Vagina (tissue), 2 donors: ENCODE measurements around the gene HMCN2. TPM values are rescaled to one million over a fixed set of nuclear protein-coding genes. Genes with fewer than 3 reads are reported as not detected.

Experiments
- DNase-seq, 2 donors: peaks; one replicate each; pipeline ENCODE4 v3.0.0-alpha.2; 2017; ENCODE audit errors: extremely low spot score in 2 of 2
- H3K27ac ChIP-seq: fragments of 200-600 bp; sonication (generic); one replicate; pipeline ENCODE4 v1.5.1; 2019
- H3K27me3 ChIP-seq: fragments of 200-600 bp; sonication (generic); one replicate; pipeline ENCODE4 v1.5.1; 2019
- H3K36me3 ChIP-seq, 2 donors: fragments of 200-600 bp; sonication (generic); one replicate each; pipeline ENCODE4 v1.5.1; 2017 to 2019
- H3K4me1 ChIP-seq: fragments of 200-600 bp; sonication (generic); one replicate; pipeline ENCODE4 v1.5.1; 2019
- H3K4me3 ChIP-seq, 2 donors: fragments of 200-600 bp; sonication (generic); 1 replicate in 1 of 2; 2 replicates in 1 of 2; pipeline ENCODE4 v1.5.1; 2016 to 2019
- H3K9me3 ChIP-seq: fragments of 200-600 bp; sonication (generic); one replicate; pipeline ENCODE4 v1.5.1; 2019
- CTCF ChIP-seq, 3 experiments: fragments of 450-650 bp in 2 of 3; fragments of 200-600 bp in 1 of 3; sonication (generic) in 1 of 3; IDR thresholded peaks; one replicate each; pipeline ENCODE4 v1.5.1; 2017 to 2019; ENCODE audit warnings: antibody characterized with exemption in 3 of 3, mild to moderate bottlenecking in 2 of 3, moderate library complexity in 2 of 3
- POLR2A ChIP-seq, 2 donors: fragments of 450-650 bp; IDR thresholded peaks; one replicate each; pipeline ENCODE4 v1.6.1; 2017; ENCODE audit warnings: antibody characterized with exemption in 2 of 2, mild to moderate bottlenecking in 2 of 2, moderate library complexity in 2 of 2
- POLR2AphosphoS5 ChIP-seq, 2 donors: sonication (generic); formaldehyde crosslinking; IDR thresholded peaks; one replicate each; pipeline ENCODE4 v1.9.0; 2017; ENCODE audit warnings: antibody characterized with exemption in 2 of 2, mild to moderate bottlenecking in 2 of 2, low read depth in 1 of 2; ENCODE audit not compliant: insufficient read depth in 1 of 2
- intact Hi-C: fragments of 100-400 bp; cut with DNase I; formaldehyde crosslinking; loops from one replicate; pipeline ENCODE4 v1.15.1; 2023
- total RNA-seq: library from RNA; depleted of rRNA; stranded (reverse); fragments of >200 nt; gene quantifications from one replicate; pipeline ENCODE4 v1.2.3, GENCODE V29; 2016

Gene HMCN2
- total RNA-seq, result 5.2 TPM

- Histone ChIP-seq H3K4me1 (peaks cover 19% of the 10 kb centered on the region), H3K4me3 (peak within 1 kb of the TSS; percentile 39 to 41)
- intact Hi-C loops, result no loop called here
Measured at GRCh38 chr9:130265431-130266235, at the start of gene HMCN2. Gene HMCN2, plus strand, starts transcription at chr9:130265760. Its CDS starts 119 bp downstream, at chr9:130265879.

GRCh38 chr9:130217838-130218237, 47.7 kb upstream of the HMCN2 start:
- no peak for DNase-seq
- H3K27ac ChIP-seq, result no peak overlapping the region
- H3K4me1 ChIP-seq, result peaks cover 37% of the 10 kb centered on the region

More at GRCh38 chr9:130265431-130266235, at the start of gene HMCN2:
- H3K27me3 ChIP-seq, result no peaks in the 10 kb centered on the region
- H3K36me3 ChIP-seq, result no peaks in the 10 kb centered on the region
- peak in 1 of 2 donors; percentile 84 for DNase-seq
- peak within 1 kb of the TSS; percentile 13 for H3K27ac ChIP-seq
- TF ChIP-seq POLR2AphosphoS5 (IDR thresholded peaks at IDR 0.05; ENCODE audit: insufficient read depth in 1 of 2, low read depth in 1 of 2), result no peak
- no peak for TF ChIP-seq CTCF (IDR thresholded peaks at IDR 0.05)
- TF ChIP-seq POLR2A (IDR thresholded peaks at IDR 0.05), result no peak
- no peaks in the 10 kb centered on the region for H3K9me3 ChIP-seq

GRCh38 chr9:130219661-130220096, 45.9 kb upstream of the HMCN2 start:
- TF ChIP-seq POLR2AphosphoS5 (IDR thresholded peaks at IDR 0.05; ENCODE audit: insufficient read depth in 1 of 2, low read depth in 1 of 2) (peak in 1 of 2 donors; percentile 5), POLR2A (IDR thresholded peaks at IDR 0.05) (no peak)
- H3K27ac ChIP-seq, result peak overlapping the region; percentile 42
- peaks cover 0 to 4% of the 10 kb centered on the region in 2 donors for H3K36me3 ChIP-seq
- H3K4me3 ChIP-seq, result no peak overlapping the region
- no peak for DNase-seq
- H3K27me3 ChIP-seq, result no peaks in the 10 kb centered on the region
- H3K4me1 ChIP-seq, result peaks cover 23% of the 10 kb centered on the region
- intact Hi-C loops, result no loop called here
- H3K9me3 ChIP-seq, result no peaks in the 10 kb centered on the region

More at GRCh38 chr9:130217838-130218237, 47.7 kb upstream of the HMCN2 start:
- Histone ChIP-seq H3K4me3 (no peak overlapping the region), H3K36me3 (no peaks in the 10 kb centered on the region), H3K9me3 (no peaks in the 10 kb centered on the region), H3K27me3 (no peaks in the 10 kb centered on the region)
- intact Hi-C loops, result no loop called here
- TF ChIP-seq POLR2AphosphoS5 (IDR thresholded peaks at IDR 0.05; ENCODE audit: insufficient read depth in 1 of 2, low read depth in 1 of 2) (no peak), CTCF (IDR thresholded peaks at IDR 0.05) (no peak), POLR2A (IDR thresholded peaks at IDR 0.05) (no peak)

GRCh38 chr9:130220352-130220751, 45.2 kb upstream of the HMCN2 start:
- intact Hi-C loops, result no loop called here
- H3K27ac ChIP-seq, result peak overlapping the region; percentile 42
- no peak for DNase-seq
- H3K36me3 ChIP-seq, result peaks cover 0 to 4% of the 10 kb centered on the region in 2 donors
- no peaks in the 10 kb centered on the region for H3K9me3 ChIP-seq
- TF ChIP-seq CTCF (IDR thresholded peaks at IDR 0.05), result peak in 1 of 3 experiments; percentile 24
- TF ChIP-seq POLR2A (IDR thresholded peaks at IDR 0.05), result no peak
- no peak overlapping the region for H3K4me3 ChIP-seq
- no peaks in the 10 kb centered on the region for H3K27me3 ChIP-seq
- peaks cover 16% of the 10 kb centered on the region for H3K4me1 ChIP-seq

- peaks cover 12% of the 10 kb centered on the region for H3K4me1 ChIP-seq
- TF ChIP-seq POLR2AphosphoS5 (IDR thresholded peaks at IDR 0.05; ENCODE audit: insufficient read depth in 1 of 2, low read depth in 1 of 2), result no peak
- no peak for TF ChIP-seq POLR2A (IDR thresholded peaks at IDR 0.05)
- TF ChIP-seq CTCF (IDR thresholded peaks at IDR 0.05), result no peak
- no peak for DNase-seq
- no peak overlapping the region for H3K4me3 ChIP-seq
- H3K36me3 ChIP-seq, result peaks cover 0 to 19% of the 10 kb centered on the region in 2 donors
- H3K27ac ChIP-seq, result no peak overlapping the region
- H3K27me3 ChIP-seq, result no peaks in the 10 kb centered on the region
- no peaks in the 10 kb centered on the region for H3K9me3 ChIP-seq
- intact Hi-C loops, result no loop called here
Measured at GRCh38 chr9:130222833-130223232, 42.7 kb upstream of the HMCN2 start.
